HT1080 (cell line): ENCODE results near the gene PPIE. TPM values are rescaled to one million over a fixed set of nuclear protein-coding genes. Genes with fewer than 3 reads are reported as not detected.

Source experiments
- DNase-seq: peaks from one replicate; pipeline ENCODE4 v3.0.0-alpha.2; 2015; ENCODE audit warnings: low read depth
- small RNA-seq: library from RNA; depleted of rRNA; stranded (forward); fragments of <200 nt; gene quantifications from one replicate; pipeline ENCODE3, GENCODE V24; 2014
- total RNA-seq: library from RNA; depleted of rRNA; stranded (reverse); fragments of >200 nt; shearing (Covaris generic); gene quantifications from 2 replicates; pipeline ENCODE4 v1.2.3, GENCODE V29; 2014; rRNA removed

Gene PPIE
- total RNA-seq, 1 experiment from 2014 or later, result 32.4 TPM

- no peak for DNase-seq
These were observed 61.8 kb downstream of the PPIE start for GRCh38 chr1:39800471-39800835.

GRCh38 chr1:39802496-39803260, 64.0 kb downstream of the PPIE start:
- no peak for DNase-seq

- DNase-seq, result no peak
These were observed 66.7 kb downstream of the PPIE start for GRCh38 chr1:39805385-39805784.

GRCh38 chr1:39808784-39809517, 70.3 kb downstream of the PPIE start:
- DNase-seq, result no peak

- no peak for DNase-seq
These were observed 74.2 kb downstream of the PPIE start for GRCh38 chr1:39812913-39813312.

Small RNA genes lying within 50 kb of the gene (small RNA-seq; reads per million reads assigned to genes)
- gene AL033527.1 (not detected), gene RNU7-121P (not detected)

Other genes with a start within 250 kb of the PPIE start
- gene BMP8A, start 247.2 kb upstream of the PPIE start, total RNA-seq, result not detected in 2 replicates
- 177 and 266 TPM in 2 replicates for gene PABPC4, start 162.1 kb upstream of the PPIE start, total RNA-seq
- not detected in 2 replicates for gene HEYL, start 99.2 kb upstream of the PPIE start, total RNA-seq
- not detected in 2 replicates for gene NT5C1A, start 66.8 kb upstream of the PPIE start, total RNA-seq
- gene HPCAL4, start 47.4 kb upstream of the PPIE start, total RNA-seq, result not detected in 2 replicates
- not detected in 2 replicates for gene OXCT2, start 32.5 kb downstream of the PPIE start, total RNA-seq
- gene BMP8B, start 50.0 kb downstream of the PPIE start, total RNA-seq, result not detected in 2 replicates
- gene TRIT1, start 144.6 kb downstream of the PPIE start, total RNA-seq, result 23.0 and 25.6 TPM in 2 replicates
- gene MYCL, start 163.0 kb downstream of the PPIE start, total RNA-seq, result 0.40 and 5.6 TPM in 2 replicates
- gene MFSD2A, start 216.3 kb downstream of the PPIE start, total RNA-seq, result 0.19 and 0.37 TPM in 2 replicates